GM21529 (cell line): ENCODE measurements around the gene OSBPL2.

Source experiments
- ATAC-seq: cut with Tn5 transposase; IDR thresholded peaks from one replicate; pipeline ENCODE4 v1.9.1; 2021; ENCODE audit not compliant: unreplicated experiment

OSBPL2 gene

DNA sequence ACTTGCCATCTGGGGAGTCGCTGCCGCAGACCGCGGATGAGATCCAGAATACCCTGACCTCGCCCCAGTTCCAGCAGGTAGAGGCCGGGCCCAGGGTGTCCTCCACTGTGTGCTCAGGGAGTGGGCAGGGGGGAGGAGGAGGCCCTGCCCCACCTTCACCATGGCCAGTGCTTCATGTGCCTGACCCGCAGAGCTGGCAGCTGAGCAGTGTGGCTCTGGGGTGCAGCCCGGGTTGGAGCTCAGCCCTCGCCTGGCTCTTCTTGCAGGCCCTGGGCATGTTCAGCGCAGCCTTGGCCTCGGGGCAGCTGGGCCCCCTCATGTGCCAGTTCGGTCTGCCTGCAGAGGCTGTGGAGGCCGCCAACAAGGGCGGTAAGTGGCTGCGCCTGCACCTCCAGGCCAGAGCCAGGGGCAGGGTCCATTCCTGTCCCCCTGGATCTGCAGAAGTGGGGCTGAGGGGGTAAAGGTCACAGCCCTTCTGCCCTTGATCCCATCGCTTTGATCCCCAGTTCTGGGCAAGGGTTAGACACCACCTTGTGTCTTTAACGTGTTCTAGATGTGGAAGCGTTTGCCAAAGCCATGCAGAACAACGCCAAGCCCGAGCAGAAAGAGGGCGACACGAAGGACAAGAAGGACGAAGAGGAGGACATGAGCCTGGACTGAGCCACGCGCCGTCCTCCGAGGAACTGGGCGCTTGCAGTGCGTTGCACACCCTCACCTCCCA, 69.9 kb downstream of the OSBPL2 start:
- no peak for ATAC-seq

DNA sequence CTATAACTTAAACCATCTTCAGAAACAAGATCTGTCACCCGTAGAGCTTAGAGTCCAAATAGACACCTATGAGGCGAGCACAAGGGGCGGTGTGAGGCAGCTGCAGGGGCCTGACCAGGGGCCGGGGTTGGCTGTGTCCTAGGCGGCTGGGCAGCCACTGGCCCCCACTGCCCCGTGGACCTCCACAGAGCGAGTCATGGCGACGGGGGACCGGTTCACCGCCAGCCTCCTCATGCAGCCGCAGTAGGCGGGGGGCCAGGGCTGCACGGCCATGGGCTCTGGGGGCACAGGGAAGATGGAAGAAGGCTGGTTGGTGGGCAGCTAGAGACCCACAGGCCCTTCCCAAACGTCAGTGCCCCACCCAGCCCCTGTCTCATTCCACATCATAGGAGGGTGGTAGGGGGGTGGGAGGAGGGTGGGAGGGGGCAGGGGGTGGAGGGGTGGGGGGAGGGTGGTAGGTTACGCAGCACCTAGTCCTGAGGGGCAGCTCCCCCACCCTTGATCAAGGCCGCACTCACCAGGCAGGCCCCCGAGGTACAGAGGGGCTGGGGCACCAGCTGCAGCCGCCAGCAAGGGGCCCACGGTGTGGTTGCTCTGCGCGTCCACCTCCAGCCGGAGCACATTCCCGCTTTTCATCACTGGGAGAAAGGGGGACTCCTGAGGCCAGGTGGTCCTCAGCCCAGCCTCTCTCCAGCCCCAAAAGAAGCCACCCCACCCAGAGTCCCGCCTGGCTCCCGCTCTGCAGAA, 71.0 kb downstream of the OSBPL2 start:
- ATAC-seq = no peak

- no peak for ATAC-seq
Observed at GRCh38 chr20:62309947-62310756, 71.8 kb downstream of the OSBPL2 start.

DNA sequence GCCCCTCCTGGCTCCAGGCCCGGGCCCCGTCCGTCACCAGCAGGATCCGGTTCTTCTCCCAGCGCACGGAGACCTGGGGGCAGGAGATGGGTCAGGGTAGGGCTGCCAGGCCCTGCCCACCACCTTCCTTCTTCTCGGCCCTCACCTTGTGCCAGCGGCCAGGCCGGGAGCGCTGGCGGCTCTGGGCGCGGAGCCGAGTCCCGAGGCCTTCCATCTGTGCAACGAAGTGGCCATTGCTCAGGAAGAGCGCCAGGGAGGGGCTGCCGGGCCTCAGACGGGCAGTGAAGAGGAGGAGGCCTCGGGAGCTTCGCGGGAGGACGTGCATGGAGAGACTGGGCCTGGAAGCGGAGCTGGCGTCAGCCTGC, 72.4 kb downstream of the OSBPL2 start:
- no peak for ATAC-seq

DNA sequence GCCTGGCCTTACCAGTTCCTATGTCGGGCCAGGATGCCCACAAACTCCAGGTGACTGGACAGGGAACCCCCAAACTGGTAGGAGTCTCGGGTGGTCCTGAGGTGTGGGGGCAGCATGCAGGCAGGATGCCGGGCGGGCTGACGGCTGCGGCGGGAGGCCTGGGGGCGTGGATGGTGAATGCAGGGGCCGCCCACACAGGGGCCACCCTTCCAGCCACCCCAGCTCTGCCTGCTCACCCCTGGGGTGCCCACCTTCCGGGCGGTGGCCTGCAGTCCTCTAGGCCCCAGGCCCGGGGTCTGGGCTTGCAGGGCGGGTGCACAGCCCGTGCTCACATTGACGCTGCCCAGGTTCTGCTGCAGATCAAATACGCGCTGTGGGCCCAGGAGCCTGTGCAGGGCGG, 72.8 kb downstream of the OSBPL2 start:
- ATAC-seq = no peak

GRCh38 chr20:62311832-62312661, 73.7 kb downstream of the OSBPL2 start:
- no peak for ATAC-seq

DNA sequence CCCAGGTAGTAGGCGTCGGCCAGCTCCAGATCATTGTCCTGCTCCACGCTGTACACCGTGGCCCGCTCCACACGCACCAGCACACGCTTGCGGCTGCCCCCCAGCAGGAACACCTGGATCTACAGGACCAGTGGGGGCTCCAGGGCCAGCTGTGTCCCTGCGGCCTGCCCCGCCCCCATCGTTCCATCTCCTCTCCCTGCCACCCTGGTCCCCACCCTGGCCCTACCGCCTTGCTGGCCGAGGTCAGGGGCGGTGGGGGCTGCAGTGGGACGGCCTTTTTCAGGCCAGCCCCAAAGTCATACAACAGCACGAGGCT, 74.3 kb downstream of the OSBPL2 start:
- ATAC-seq = no peak

DNA sequence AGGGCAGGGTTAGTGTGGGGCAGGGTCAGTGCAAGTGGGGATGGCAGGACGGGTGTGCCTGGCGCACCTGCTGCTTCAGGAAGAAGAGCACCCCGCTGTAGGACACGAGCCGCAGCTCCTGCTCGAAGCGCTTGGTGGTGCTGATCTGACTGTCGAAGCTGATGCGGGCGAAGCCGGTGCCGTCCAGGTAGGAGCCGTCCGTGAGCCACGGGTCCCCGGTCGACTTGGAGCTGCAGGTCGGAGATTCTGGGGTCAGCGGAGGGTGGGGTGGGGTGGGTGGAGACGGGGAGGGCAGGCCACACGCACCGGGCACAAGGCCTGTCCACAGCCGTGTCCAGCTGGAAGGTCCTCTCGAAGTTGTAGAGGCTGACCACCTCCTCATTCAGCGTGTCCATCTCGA, 74.7 kb downstream of the OSBPL2 start:
- no peak for ATAC-seq

GRCh38 chr20:62313460-62314338, 75.4 kb downstream of the OSBPL2 start:
- no peak for ATAC-seq

GRCh38 chr20:62314339-62314638, 76.0 kb downstream of the OSBPL2 start:
- no peak for ATAC-seq

DNA sequence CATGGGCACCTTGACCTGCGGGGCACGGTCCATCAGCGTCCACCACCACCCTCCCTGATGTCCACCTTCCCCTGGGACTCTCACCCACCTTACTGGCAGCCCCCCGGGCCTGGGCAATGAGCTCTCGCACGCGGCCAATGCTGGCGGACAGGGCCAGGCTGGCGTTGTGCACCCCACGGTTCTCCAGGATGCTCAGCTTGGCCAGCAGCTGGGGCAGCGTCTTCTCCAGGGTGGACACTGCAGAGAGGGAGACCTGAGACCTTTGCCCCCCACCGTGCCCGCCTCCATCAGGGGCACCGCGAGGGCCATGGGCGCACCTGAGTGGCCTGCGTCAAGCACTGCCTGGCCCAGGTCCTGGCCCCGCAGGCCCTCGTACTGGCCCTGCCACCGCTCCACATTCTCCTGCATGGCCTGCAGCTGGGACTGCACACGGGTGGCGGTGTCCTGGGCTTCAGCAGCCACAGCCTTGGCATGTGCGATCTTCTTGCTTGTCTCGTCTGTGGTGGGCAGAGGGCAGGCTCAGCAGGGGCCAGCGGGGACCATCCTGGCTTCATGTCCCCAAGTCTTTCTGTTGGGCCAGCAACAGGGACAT, 76.5 kb downstream of the OSBPL2 start:
- no peak for ATAC-seq

- no peak for ATAC-seq
Observed at GRCh38 chr20:62315773-62316172, 77.5 kb downstream of the OSBPL2 start.

- ATAC-seq = no peak
Observed at GRCh38 chr20:62316331-62317166, 78.2 kb downstream of the OSBPL2 start.

- no peak for ATAC-seq
Observed at GRCh38 chr20:62317167-62317655, 78.9 kb downstream of the OSBPL2 start.

DNA sequence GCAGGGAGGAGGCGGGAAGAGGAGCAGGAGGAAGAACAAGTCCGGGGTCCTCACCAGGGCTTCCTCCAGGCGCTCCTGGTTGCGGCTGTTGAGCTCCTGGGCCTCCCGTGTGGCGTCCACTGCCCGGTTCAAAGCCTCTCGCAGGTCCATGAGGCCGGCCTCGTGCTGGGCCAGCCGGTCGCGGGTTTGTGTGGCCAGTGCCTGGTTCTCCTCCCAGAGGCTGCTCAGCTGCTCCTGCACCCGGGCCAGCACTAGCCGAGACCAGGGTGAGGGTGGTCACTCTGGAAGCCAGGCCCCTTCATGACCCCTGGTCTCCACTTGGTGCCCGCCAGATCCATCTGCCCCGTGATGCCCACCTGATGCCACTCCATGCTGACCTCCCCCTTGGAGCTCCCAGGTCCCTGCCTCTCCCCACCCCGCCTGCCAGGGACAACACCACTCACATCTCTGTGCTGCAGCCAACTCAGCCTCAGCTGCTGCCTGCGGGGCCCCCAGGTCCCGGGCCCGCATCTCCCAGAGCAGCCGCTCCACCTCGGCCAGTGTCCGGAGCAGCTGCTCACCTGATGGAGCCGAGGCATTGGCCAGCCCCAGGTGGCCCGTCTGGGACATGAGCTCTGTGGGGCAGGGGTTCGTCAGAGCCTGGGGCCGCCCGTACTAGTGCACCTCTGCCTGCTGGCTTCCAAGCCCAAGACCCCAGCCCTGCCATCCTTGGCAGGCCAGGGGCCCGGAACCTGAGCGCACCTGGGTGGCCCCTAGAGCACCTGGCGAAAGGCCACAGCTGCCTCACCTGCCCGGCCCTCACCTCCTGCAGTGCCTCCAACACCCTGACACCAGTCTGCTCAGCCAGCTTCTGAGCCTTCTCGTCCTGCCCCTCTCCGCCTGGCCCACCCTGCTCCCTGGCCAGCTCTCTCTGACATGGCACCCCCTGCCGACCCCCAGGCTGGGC, 80.4 kb downstream of the OSBPL2 start:
- no peak for ATAC-seq

DNA sequence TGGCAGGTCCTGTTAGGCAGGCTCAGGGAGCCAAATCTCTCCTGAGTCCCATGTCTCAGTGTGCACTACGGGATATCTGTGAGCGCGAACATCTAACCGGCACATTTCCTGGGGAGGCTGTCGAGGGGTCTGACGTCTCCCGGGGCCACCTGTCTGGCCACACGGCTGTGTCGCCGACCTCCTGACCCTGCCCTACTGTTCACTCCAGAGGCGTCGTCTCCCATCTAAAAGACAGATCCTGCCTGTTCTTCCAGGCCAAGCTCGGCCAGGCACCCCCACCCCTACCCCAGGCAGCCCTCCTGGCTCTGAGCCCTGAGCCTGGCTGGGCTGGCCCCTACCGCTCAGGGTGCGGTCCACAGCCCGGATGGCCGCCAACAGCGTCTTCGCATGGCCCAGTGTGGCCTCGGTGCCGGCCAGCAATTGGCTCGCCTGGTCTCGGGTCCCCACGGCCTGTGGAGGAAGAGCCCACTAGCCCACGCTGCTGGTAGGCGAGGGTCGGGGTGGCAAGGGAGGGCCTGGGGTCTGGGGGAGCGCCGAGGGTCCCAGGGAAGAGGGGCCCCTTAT, 81.1 kb downstream of the OSBPL2 start:
- no peak for ATAC-seq

- no peak for ATAC-seq
Observed at GRCh38 chr20:62320581-62321354, 82.4 kb downstream of the OSBPL2 start.
